AG09309 (cell line): Measurements from ENCODE around the gene DCDC2.

Source experiments
- DNase-seq: peaks from one replicate; pipeline ENCODE4 v3.0.0-alpha.2; 2010; ENCODE audit warnings: low read depth
- H3K4me3 ChIP-seq: 2 replicates; pipeline ENCODE4 v1.5.1; 2011; ENCODE audit warnings: mild to moderate bottlenecking, low read depth, low read length, moderate library complexity; ENCODE audit not compliant: control insufficient read depth
- CTCF ChIP-seq: IDR thresholded peaks from 2 replicates; pipeline ENCODE4 v1.5.1; 2011; ENCODE audit warnings: mild to moderate bottlenecking, low read depth, low read length, inconsistent platforms; ENCODE audit not compliant: insufficient read depth, control insufficient read depth; ENCODE audit errors: missing control alignments

DCDC2 gene

GRCh38 chr6:24183584-24183983 is 174.3 kb downstream of the DCDC2 start:
- H3K4me3 ChIP-seq, result no peak overlapping the region
- no peak for TF ChIP-seq CTCF
- no peak for DNase-seq

GRCh38 chr6:24157886-24158285 is 200.0 kb downstream of the DCDC2 start:
- no peak for DNase-seq
- H3K4me3 ChIP-seq, result no peak overlapping the region
- TF ChIP-seq CTCF, result no peak

GRCh38 chr6:24154121-24154520 is 203.7 kb downstream of the DCDC2 start:
- DNase-seq, result no peak
- no peak for TF ChIP-seq CTCF
- no peak overlapping the region for H3K4me3 ChIP-seq

- DNase-seq, result no peak
- TF ChIP-seq CTCF, result no peak
- H3K4me3 ChIP-seq, result no peak overlapping the region
Observed at GRCh38 chr6:24152014-24152413, 205.8 kb downstream of the DCDC2 start.

GRCh38 chr6:24149836-24150235 is 208.0 kb downstream of the DCDC2 start:
- no peak overlapping the region for H3K4me3 ChIP-seq
- TF ChIP-seq CTCF, result no peak
- no peak for DNase-seq

GRCh38 chr6:24149296-24149695 is 208.6 kb downstream of the DCDC2 start:
- DNase-seq, result no peak
- H3K4me3 ChIP-seq, result no peak overlapping the region
- no peak for TF ChIP-seq CTCF

GRCh38 chr6:24148684-24149083 is 209.2 kb downstream of the DCDC2 start:
- H3K4me3 ChIP-seq, result no peak overlapping the region
- no peak for DNase-seq
- TF ChIP-seq CTCF, result no peak
